K562 (cell line): ENCODE data around the gene ACKR3. TPM values are rescaled to one million over a fixed set of nuclear protein-coding genes. Genes with fewer than 3 reads are reported as not detected.

Experiments
- ATAC-seq: fragments of 200-7000 bp; cut with Tn5 transposase; 3 replicates; pipeline ENCODE4 v1.9.1; 2020; ENCODE audit warnings: moderate library complexity
- BruUV-seq: library from RNA; stranded (reverse); fragments of 400-500 nt; replicated peaks from 2 replicates; lab custom pipeline; 2021; lab: Mats Ljungman, UMichigan
- CTCF ChIA-PET: fragments of 300-600 bp; formaldehyde crosslinking; extraction: SDS; loops from one replicate; lab custom pipeline; 2021; ENCODE audit warnings: low intra/inter-chr PET ratio; lab: Yijun Ruan, JAX
- POLR2A ChIA-PET: fragments of 300-600, 350-650 bp; sonication (Branson Sonifier 250); formaldehyde crosslinking; extraction: SDS; loops from one replicate; lab custom pipeline; 2021; ENCODE audit warnings: antibody characterized with exemption, inconsistent platforms; lab: Yijun Ruan, JAX
- DNase-seq, 4 experiments: peaks; one replicate each; pipeline versions ENCODE4 v3.0.0 to v3.0.0-alpha.2; 2011 to 2018; ENCODE audit warnings: low spot score in 3 of 4, mixed read lengths in 3 of 4; ENCODE audit errors: extremely low read depth in 1 of 4
- FAIRE-seq: peaks from 2 replicates; lab custom pipeline; 2011; peaks lifted over from hg19 to GRCh38; lab: Jason Lieb, UNC
- H2AFZ ChIP-seq: 2 replicates; pipeline ENCODE4 v1.6.0; 2011; ENCODE audit warnings: low read depth, low read length, control low read depth, inconsistent platforms
- H3K27ac ChIP-seq: fragments of 200-600 bp; 3 replicates; pipeline ENCODE4 v1.8.0; 2011; ENCODE audit warnings: low read depth, mild to moderate bottlenecking, control low read depth, inconsistent platforms, low read length, moderate library complexity, mixed read lengths; ENCODE audit errors: extremely low read depth
- H3K27me3 ChIP-seq, 2 experiments: fragments of 300-600 bp in 1 of 2; 2 replicates in 1 of 2; 3 replicates in 1 of 2; pipeline versions ENCODE4 v1.6.0 to v1.8.0; 2011; ENCODE audit warnings: inconsistent platforms in 2 of 2, low read length in 2 of 2, mild to moderate bottlenecking in 1 of 2, mixed read lengths in 1 of 2, moderate library complexity in 1 of 2; ENCODE audit not compliant: control insufficient read depth in 2 of 2, insufficient read depth in 2 of 2
- H3K36me3 ChIP-seq: fragments of 300-600 bp; 3 replicates; pipeline ENCODE4 v1.8.0; 2011; ENCODE audit warnings: mild to moderate bottlenecking, low read length, inconsistent platforms; ENCODE audit not compliant: control insufficient read depth, insufficient read depth
- H3K4me1 ChIP-seq, 2 experiments: fragments of 200-600 bp in 1 of 2; replicated peaks in 1 of 2; 2 replicates in 1 of 2; 3 replicates in 1 of 2; pipeline versions ENCODE4 v1.5.1 to v1.8.0; 2011; ENCODE audit warnings: inconsistent platforms in 2 of 2, low read length in 2 of 2, mild to moderate bottlenecking in 1 of 2, mixed read lengths in 1 of 2, moderate library complexity in 1 of 2; ENCODE audit not compliant: control insufficient read depth in 2 of 2, insufficient read depth in 2 of 2
- H3K4me2 ChIP-seq: 2 replicates; pipeline ENCODE4 v1.6.1; 2011; ENCODE audit warnings: low read length, control low read depth, inconsistent platforms, mixed read lengths; ENCODE audit not compliant: insufficient read depth
- H3K4me3 ChIP-seq: fragments of 200-600 bp; sonication (generic), shearing (Covaris generic); 2 replicates; pipeline ENCODE4 v1.5.1; 2016; ENCODE audit warnings: control low read depth, inconsistent platforms
- H3K79me2 ChIP-seq: fragments of 200-600 bp; 3 replicates; pipeline ENCODE4 v1.8.0; 2011; ENCODE audit warnings: low read length, inconsistent platforms; ENCODE audit not compliant: control insufficient read depth, insufficient read depth
- H3K9ac ChIP-seq, 2 experiments: 2 replicates each; pipeline versions ENCODE4 v1.6.0 to v1.6.1; 2011; ENCODE audit warnings: low read depth in 2 of 2, low read length in 2 of 2, control low read depth in 1 of 2, inconsistent platforms in 1 of 2, mild to moderate bottlenecking in 1 of 2, mixed read lengths in 1 of 2; ENCODE audit not compliant: insufficient read depth in 1 of 2
- H3K9me1 ChIP-seq: one replicate; pipeline ENCODE4 v1.6.0; 2011; ENCODE audit warnings: inconsistent platforms, mild to moderate bottlenecking, low read length, moderate library complexity; ENCODE audit not compliant: control insufficient read depth, insufficient read depth
- H3K9me3 ChIP-seq: replicated peaks from 2 replicates; pipeline ENCODE4 v1.5.1; 2011; ENCODE audit warnings: low read depth, low read length, inconsistent platforms; ENCODE audit not compliant: control insufficient read depth, insufficient read depth
- H4K20me1 ChIP-seq: replicated peaks from 2 replicates; pipeline ENCODE4 v1.6.1; 2011; ENCODE audit warnings: low read length, inconsistent platforms, mixed read lengths; ENCODE audit not compliant: control insufficient read depth, insufficient read depth
- GTF2F1 ChIP-seq: IDR thresholded peaks from 2 replicates; pipeline ENCODE4 v1.6.1; 2011; ENCODE audit warnings: low read depth, low read length, improper control_type of control experiment
- HDAC3 ChIP-seq: fragments of 450-650 bp; IDR thresholded peaks from 2 replicates; pipeline ENCODE4 v1.6.1; 2018; ENCODE audit warnings: borderline replicate concordance, mild to moderate bottlenecking, moderate library complexity; ENCODE audit not compliant: partially characterized antibody
- HMGN3 ChIP-seq: IDR thresholded peaks from 2 replicates; pipeline ENCODE4 v1.6.1; 2011; ENCODE audit warnings: borderline replicate concordance, low read depth, mild to moderate bottlenecking, mixed read lengths, low read length; ENCODE audit not compliant: insufficient read length; ENCODE audit errors: extremely low read depth
- PHF8 ChIP-seq: fragments of 200-600 bp; sonication (generic); IDR thresholded peaks from 2 replicates; pipeline ENCODE4 v1.6.1; 2012; ENCODE audit warnings: mixed run types, mild to moderate bottlenecking, inconsistent platforms, low read length, moderate library complexity, borderline replicate concordance
- SMAD1 ChIP-seq: fragments of 150-350 bp; IDR thresholded peaks from 2 replicates; pipeline ENCODE4 v1.6.1; 2014; ENCODE audit warnings: low read length, low read depth; ENCODE audit not compliant: partially characterized antibody
- SRSF9 ChIP-seq: fragments of 200-400 bp; formaldehyde crosslinking; IDR thresholded peaks from 2 replicates; pipeline ENCODE4 v1.6.1; 2017; ENCODE audit warnings: low read depth, low read length, borderline replicate concordance
- ZBTB7A ChIP-seq: IDR thresholded peaks from 2 replicates; pipeline ENCODE4 v1.6.1; 2011; ENCODE audit warnings: low read depth, mild to moderate bottlenecking, low read length, moderate library complexity, borderline replicate concordance; ENCODE audit not compliant: control insufficient read depth
- ZNF184 ChIP-seq: sonication (generic); formaldehyde crosslinking; IDR thresholded peaks from 2 replicates; pipeline ENCODE4 v1.5.0; 2020; ENCODE audit warnings: missing genetic modification reagents
- WGBS: fragments of 100-300 bp; shearing (Covaris generic); methylation state at CpG from one replicate; pipeline ENCODE4 v1.1.6; 2016; ENCODE audit warnings: low coverage, mixed read lengths; ENCODE audit not compliant: insufficient coverage; ENCODE audit errors: missing lambda C conversion rate; 5-methylcytosine and 5-hydroxymethylcytosine counted together
- in situ Hi-C: fragments of 300-500 bp; cut with MboI; formaldehyde crosslinking; loops from 4 replicates; pipeline ENCODE4 v1.15.0; 2018; ENCODE audit warnings: inconsistent platforms, mixed read lengths
- intact Hi-C: fragments of 100-400 bp; cut with micrococcal nuclease; formaldehyde crosslinking; loops from 2 replicates; pipeline ENCODE4 v1.14.2; 2022
- polyA plus RNA-seq, 8 experiments: library from polyadenylated mRNA; depleted of rRNA in 4 of 8; stranded (reverse) in 5 of 8; unstranded in 3 of 8; fragments of >200 nt; fragmentation: Nextera tagmentation in 2 of 8; fragmentation: Illumina TruSeq in 1 of 8; extraction: Ambion mirVana in 2 of 8; extraction: Trizol in 1 of 8; gene quantifications; 2 replicates each; pipeline versions ENCODE4 v1.2.1 to v1.2.3, GENCODE V29; 2011 to 2014; ENCODE audit warnings: inconsistent platforms in 1 of 8, missing spikeins in 1 of 8
- total RNA-seq, 7 experiments: library from RNA; depleted of rRNA in 6 of 7; stranded (reverse); fragments of >200 nt in 6 of 7; fragmentation: Illumina TruSeq in 2 of 7; extraction: Trizol in 2 of 7; gene quantifications; 2 replicates each; pipeline versions ENCODE4 v1.2.1 to v1.2.3, GENCODE V29; 2011 to 2021; ENCODE audit warnings: low replicate concordance in 1 of 7

The ACKR3 gene
- total and polyA plus RNA-seq, 9 of the 15 experiments (the other 6 are each of a cell fraction or from before 2014, with no cell fraction given): 0.07 TPM; not detected in 8

DNA sequence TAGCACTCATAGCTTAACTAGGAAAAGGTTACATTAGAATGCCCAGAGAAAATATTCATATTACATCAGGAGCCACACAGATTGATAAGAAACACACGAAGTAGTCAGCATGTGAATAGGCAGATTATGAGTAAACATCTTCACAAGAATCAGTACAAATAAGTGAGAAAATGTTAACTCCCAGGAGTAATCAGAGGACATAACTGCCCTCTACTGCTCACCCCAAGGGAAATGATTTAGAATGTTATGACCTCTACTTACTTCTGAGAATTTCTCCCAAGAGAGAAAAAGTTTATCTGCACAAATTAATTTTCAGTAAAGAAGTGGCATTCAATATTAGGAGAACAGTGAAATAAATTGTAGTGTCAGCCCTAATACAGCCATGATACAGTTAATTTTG lies 39.1 kb upstream of the ACKR3 start:
- intact Hi-C loops (no loop called here), in situ Hi-C loops (no loop called here)
- H3K36me3 ChIP-seq: no peaks in the 10 kb centered on the region
- H3K4me1 ChIP-seq: no peaks in the 10 kb centered on the region
- peaks cover 0 to 12% of the 10 kb centered on the region in 2 experiments; a peak in 2 of 5 replicates for H3K27me3 ChIP-seq
- H3K9me3 ChIP-seq: no peaks in the 10 kb centered on the region
- ATAC-seq: no peak
- no peak overlapping the region for H3K27ac ChIP-seq
- no peak overlapping the region for H3K9ac ChIP-seq
- no peak overlapping the region for H3K4me3 ChIP-seq
- no peaks in the 10 kb centered on the region for H3K9me1 ChIP-seq
- CTCF ChIA-PET: no interaction called here
- no peak for DNase-seq
- H2AFZ ChIP-seq: no peak overlapping the region
- TF ChIP-seq PHF8 (no peak), SMAD1 (no peak), HDAC3 (no peak), ZNF184 (CRISPR knock-in tag) (no peak), HMGN3 (no peak), ZBTB7A (no peak), SRSF9 (no peak), GTF2F1 (no peak)
- FAIRE-seq: no peak
- no TSS peak for BruUV-seq
- WGBS: 0% methylated on average over 1 of the region's 1 CpG
- POLR2A ChIA-PET: no interaction called here
- no peaks in the 10 kb centered on the region for H4K20me1 ChIP-seq
- H3K79me2 ChIP-seq: no peaks in the 10 kb centered on the region
- no peak overlapping the region for H3K4me2 ChIP-seq
